HFFc6 (cell line): ENCODE data around the gene LRP6. TPM values are rescaled to one million over a fixed set of nuclear protein-coding genes. Genes with fewer than 3 reads are reported as not detected.

Experiments
- DNase-seq: peaks from one replicate; pipeline ENCODE4 v3.0.0-alpha.2; 2018
- H3K27ac Mint-ChIP-seq: 2 replicates; pipeline ENCODE4 v1.8.0; 2020; ENCODE audit warnings: mild to moderate bottlenecking, mixed read lengths
- H3K27me3 Mint-ChIP-seq: 2 replicates; pipeline ENCODE4 v1.8.0; 2021; ENCODE audit warnings: mild to moderate bottlenecking, moderate library complexity, mixed read lengths; ENCODE audit not compliant: insufficient read depth
- H3K36me3 Mint-ChIP-seq: 2 replicates; pipeline ENCODE4 v1.8.0; 2021; ENCODE audit warnings: low read depth, mixed read lengths
- H3K4me1 Mint-ChIP-seq: 2 replicates; pipeline ENCODE4 v1.8.0; 2020; ENCODE audit warnings: low read depth, mixed read lengths
- H3K4me3 Mint-ChIP-seq: 2 replicates; pipeline ENCODE4 v1.8.0; 2020; ENCODE audit warnings: mild to moderate bottlenecking, moderate library complexity, mixed read lengths
- H3K9me3 Mint-ChIP-seq: 2 replicates; pipeline ENCODE4 v1.8.0; 2020; ENCODE audit warnings: mild to moderate bottlenecking, mixed read lengths
- CTCF ChIP-seq: fragments of 200-600 bp; sonication (generic); IDR thresholded peaks from 2 replicates; pipeline ENCODE4 v1.5.0; 2021; ENCODE audit warnings: antibody characterized with exemption, mild to moderate bottlenecking
- microRNA-seq: library from miRNA; unstranded; fragments of <30 nt; microRNA quantifications from one replicate; pipeline ENCODE4, GENCODE V29; 2019
- total RNA-seq, 6 experiments: library from RNA; stranded (reverse); fragmentation: NEBNext Ultra II Directional; extraction: Animal tissue kit (Norgen Biotek cat#: 25700); gene quantifications; 2 replicates in 1 of 6; 3 replicates in 5 of 6; pipeline ENCODE4 v1.2.3, GENCODE V29; 2021

LRP6 gene
- total RNA-seq, 6 experiments from 2014 or later, result 24.0 to 31.6 (median 27.0) TPM

DNA sequence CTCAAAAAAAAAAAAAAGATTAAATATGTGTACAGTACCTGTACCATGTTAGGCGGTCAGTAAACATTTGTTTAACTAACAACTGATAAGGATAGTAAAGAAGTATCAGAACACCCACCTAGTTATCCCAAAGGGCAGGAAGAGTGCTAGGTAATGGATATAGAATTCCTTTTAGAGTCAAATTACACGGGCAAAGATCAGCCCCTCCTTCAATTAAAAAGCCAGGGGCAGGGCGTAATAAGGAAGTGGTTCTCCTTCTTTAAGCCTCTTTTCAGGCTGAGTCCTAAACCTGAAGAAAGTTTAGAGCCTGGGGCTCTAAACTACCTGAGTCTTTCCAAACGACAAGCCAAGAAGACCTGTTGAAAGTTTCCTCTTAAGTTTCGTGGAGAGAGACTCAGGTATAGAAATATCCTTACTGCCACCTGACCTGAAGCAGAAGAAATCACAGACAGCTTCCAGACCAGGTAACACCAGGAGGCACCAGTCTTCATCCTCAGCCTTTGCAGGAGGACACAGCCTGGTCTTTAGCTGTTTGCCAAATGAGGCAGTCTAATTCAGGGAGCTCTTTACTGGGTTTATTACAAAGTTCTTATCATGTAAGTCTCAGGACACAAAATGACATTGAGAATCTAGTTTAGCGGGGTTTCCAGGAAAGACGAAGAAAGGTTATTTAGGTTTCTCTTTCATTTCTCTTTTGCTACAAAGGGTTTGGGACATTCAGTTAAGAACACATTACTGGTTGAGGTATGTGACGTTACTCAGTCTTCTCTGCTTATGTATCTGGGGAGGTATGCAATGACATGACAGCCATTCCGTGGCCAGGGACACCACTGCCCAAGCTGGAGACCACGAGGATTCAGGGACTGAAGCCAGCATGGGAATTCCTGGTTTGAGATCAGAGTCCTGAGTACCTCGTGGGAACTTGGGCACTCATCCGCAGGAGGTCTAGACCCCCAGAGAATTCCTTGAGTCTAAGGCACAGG is 195.9 kb downstream of the LRP6 start, which contains the start of gene BCL2L14:
Gene BCL2L14 (plus strand): TSS at position 266 of the 983 bp plus-strand sequence. CDS start 8,367 bp downstream, outside the sequence.
- Mint-ChIP-seq H3K27me3 (peaks cover 37% of the 10 kb centered on the region), H3K4me3 (no peak within 1 kb of the TSS), H3K36me3 (no peaks in the 10 kb centered on the region), H3K27ac (no peak within 1 kb of the TSS), H3K4me1 (peaks cover 7% of the 10 kb centered on the region), H3K9me3 (no peaks in the 10 kb centered on the region)
- no peak for TF ChIP-seq CTCF
- DNase-seq, result no peak

DNA sequence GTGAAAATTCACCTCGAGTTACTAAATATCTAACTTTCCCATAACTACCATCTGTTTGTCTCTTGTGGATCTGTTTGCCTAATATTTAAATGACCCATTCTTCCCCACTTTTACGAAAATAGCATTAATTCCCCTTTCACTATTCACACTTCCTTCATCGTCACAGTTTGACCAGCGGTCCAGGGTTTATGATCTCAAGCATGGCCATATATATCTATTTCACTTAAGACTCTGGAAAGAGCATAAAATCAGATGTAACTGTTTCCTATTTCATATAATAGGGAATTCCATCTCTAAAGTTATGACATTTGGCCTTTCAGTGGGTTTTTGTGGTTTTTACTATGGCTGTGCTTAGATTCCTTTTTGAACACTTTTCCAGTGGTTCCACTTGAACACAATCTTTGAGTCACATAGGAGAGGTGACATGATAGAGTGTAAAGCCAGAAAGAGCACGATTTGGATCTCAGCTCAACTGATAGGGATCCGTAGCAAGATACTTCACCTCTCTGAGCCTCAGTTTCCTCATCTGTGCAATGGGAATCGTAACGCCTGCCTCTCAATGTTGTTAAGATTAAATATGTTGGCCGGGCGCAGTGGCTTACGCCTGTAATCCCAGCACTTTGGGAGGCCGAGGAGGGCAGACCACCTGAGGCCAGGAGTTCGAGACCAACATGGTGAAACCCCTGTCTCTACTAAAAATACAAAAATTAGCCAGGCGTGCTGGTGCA is 196.9 kb downstream of the LRP6 start:
- H3K36me3 Mint-ChIP-seq, result no peaks in the 10 kb centered on the region
- no peak overlapping the region for H3K4me3 Mint-ChIP-seq
- peaks cover 7% of the 10 kb centered on the region for H3K4me1 Mint-ChIP-seq
- no peak overlapping the region for H3K27ac Mint-ChIP-seq
- no peak for TF ChIP-seq CTCF
- no peak for DNase-seq
- H3K27me3 Mint-ChIP-seq, result peaks cover 41% of the 10 kb centered on the region
- H3K9me3 Mint-ChIP-seq, result no peaks in the 10 kb centered on the region

DNA sequence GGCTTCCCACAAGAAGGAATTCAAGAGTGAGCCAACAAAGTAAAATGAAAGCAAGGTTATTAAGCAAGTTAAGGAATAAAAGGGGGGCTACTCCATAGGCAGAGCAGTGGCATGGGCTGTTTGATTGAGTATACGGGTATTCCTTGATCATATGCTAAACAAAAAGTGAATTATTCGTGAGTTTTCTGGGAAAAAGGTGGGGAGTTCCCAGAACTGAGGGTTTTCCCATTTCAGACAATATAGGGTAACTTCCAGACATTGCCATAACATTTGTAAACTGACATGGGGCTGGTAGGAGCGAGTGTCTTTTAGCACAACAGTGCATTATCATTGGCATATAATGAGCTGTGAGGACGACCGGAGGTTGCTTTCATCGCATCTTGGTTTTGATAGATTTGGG is 198.1 kb downstream of the LRP6 start:
- Mint-ChIP-seq H3K4me3 (no peak overlapping the region), H3K36me3 (no peaks in the 10 kb centered on the region), H3K4me1 (peaks cover 7% of the 10 kb centered on the region), H3K27ac (no peak overlapping the region), H3K9me3 (no peaks in the 10 kb centered on the region), H3K27me3 (peaks cover 41% of the 10 kb centered on the region)
- TF ChIP-seq CTCF, result no peak
- no peak for DNase-seq

Small RNA genes within 50 kb of the gene (microRNA-seq; reads per million reads assigned to microRNA genes)
- gene MIR1244-4, result not detected

Other genes with a start within 250 kb of the LRP6 start
- not detected for gene BCL2L14, start 196.1 kb downstream of the LRP6 start, total RNA-seq
- gene MANSC1, start 83.2 kb upstream of the LRP6 start, total RNA-seq, result 10 to 100 TPM in 3 of 6 experiments, 1 to 10 TPM in 3; 4.8 to 11.7 (median 10.0) TPM
- gene BORCS5, start 90.0 kb upstream of the LRP6 start, total RNA-seq, result 10 to 100 TPM in 4 of 6 experiments, 1 to 10 TPM in 2; 8.7 to 13.9 (median 10.6) TPM